Adrenal gland (tissue), 12 donors: Measurements from ENCODE around the gene CAMK2D. TPM values are rescaled to one million over a fixed set of nuclear protein-coding genes. Genes with fewer than 3 reads are reported as not detected.
A peak's percentile ranks its signal among the peaks of the same experiment; 100 is the strongest.

Experiments
- DNase-seq, 7 donors: peaks; one replicate each; pipeline ENCODE4 v3.0.0-alpha.2; 2019 to 2020
- H3K27ac ChIP-seq, 5 donors: fragments of 200-600 bp; sonication (generic) in 4 of 5; 1 replicate in 3 of 5; 2 replicates in 2 of 5; pipeline versions ENCODE4 v1.5.1 to v1.8.0; 2016 to 2020; ENCODE audit warnings: mild to moderate bottlenecking in 1 of 5
- H3K27me3 ChIP-seq: fragments of 200-600 bp; 2 replicates; pipeline ENCODE4 v1.8.0; 2021
- H3K36me3 ChIP-seq, 2 donors: fragments of 200-600 bp; replicated peaks in 1 of 2; 1 replicate in 1 of 2; 2 replicates in 1 of 2; pipeline versions ENCODE4 v1.5.1 to v1.8.0; 2018 to 2022
- H3K4me1 ChIP-seq, 2 donors: fragments of 200-600 bp; replicated peaks in 1 of 2; 1 replicate in 1 of 2; 2 replicates in 1 of 2; pipeline versions ENCODE4 v1.5.1 to v1.8.0; 2018 to 2021
- H3K4me3 ChIP-seq, 4 donors: fragments of 200-600 bp; sonication (generic) in 3 of 4; one replicate each; pipeline ENCODE4 v1.5.1; 2016 to 2018
- H3K9me3 ChIP-seq, 3 donors: fragments of 200-600 bp; sonication (generic) in 1 of 3; replicated peaks in 1 of 3; 1 replicate in 2 of 3; 2 replicates in 1 of 3; pipeline versions ENCODE4 v1.5.1 to v1.8.0; 2016 to 2021
- CTCF ChIP-seq, 6 experiments: fragments of 450-650 bp in 4 of 6; fragments of 200-600 bp in 2 of 6; sonication (generic) in 1 of 6; IDR thresholded peaks; 1 replicate in 5 of 6; 2 replicates in 1 of 6; pipeline versions ENCODE4 v1.5.1 to v1.8.0; 2016 to 2021; ENCODE audit warnings: antibody characterized with exemption in 6 of 6, mild to moderate bottlenecking in 2 of 6, moderate library complexity in 1 of 6
- POLR2A ChIP-seq, 2 donors: fragments of 450-650 bp; IDR thresholded peaks; one replicate each; pipeline ENCODE4 v1.6.1; 2017; ENCODE audit warnings: antibody characterized with exemption in 2 of 2, mild to moderate bottlenecking in 2 of 2, moderate library complexity in 1 of 2
- WGBS, 4 donors: extraction: QIAGEN DNeasy Blood & Tissue Kit in 2 of 4; methylation state at CpG; one replicate each; pipeline versions ENCODE4 v1.1.5 to v1.1.7; 2013 to 2017; 5-methylcytosine and 5-hydroxymethylcytosine counted together
- intact Hi-C, 2 donors: fragments of 100-400 bp; cut with DNase I; formaldehyde crosslinking; loops; one replicate each; pipeline versions ENCODE4 v1.14.1 to v1.15.0; 2022 to 2023
- polyA plus RNA-seq, 3 donors: library from polyadenylated mRNA; stranded (reverse); fragments of 200-250 nt in 2 of 3; fragments of 350-450 nt in 1 of 3; fragmentation: Illumina TruSeq in 1 of 3; extraction: RNeasy Lipid Tissue Mini Kit (QIAGEN cat#74804) in 1 of 3; gene quantifications; one replicate each; pipeline ENCODE4 v1.2.3, GENCODE V29; 2013 to 2014
- total RNA-seq, 9 donors: library from RNA; depleted of rRNA in 4 of 9; stranded (reverse); fragments of >200 nt in 4 of 9; fragments of 120-200 nt in 1 of 9; fragmentation: NEBNext Ultra II Directional in 1 of 9; extraction: Animal tissue kit (Norgen Biotek cat#: 25700) in 1 of 9; gene quantifications; one replicate each; pipeline versions ENCODE4 v1.1.0 to v1.2.4, GENCODE V29; 2013 to 2023
- donor health status: healthy with polysubstance abuse.
- donor health status: Bipolar disorder and iron deficiency.
- donor health status: DM: yes; HTN: yes; CAD: no.
- donor health status: DM: no; HTN: no; CAD: no.
- donor health status: DM: no; HTN: no; CAD: no.
- donor health status: DM: yes; HTN: yes; CAD: no.

CAMK2D gene
- total and polyA plus RNA-seq, 12 donors: 7.6 to 83.9 (median 33.6) TPM

GRCh38 chr4:113643505-113643904 is 118.0 kb downstream of the CAMK2D start:
- DNase-seq: no peak
- Histone ChIP-seq H3K27ac (peak overlapping the region in 2 of 5 donors; percentile 7 to 27), H3K4me1 (peaks cover 26 to 37% of the 10 kb centered on the region in 2 donors), H3K36me3 (no peaks in the 10 kb centered on the region), H3K4me3 (no peak overlapping the region), H3K9me3 (no peaks in the 10 kb centered on the region), H3K27me3 (no peaks in the 10 kb centered on the region)
- WGBS, 4 donors: 41 to 56% (median 44%) methylated on average over 4 of the region's 4 CpGs
- intact Hi-C loops: no loop called here
- TF ChIP-seq CTCF (IDR thresholded peaks at IDR 0.05) (no peak), POLR2A (IDR thresholded peaks at IDR 0.05) (no peak)

GRCh38 chr4:113641025-113641431 is 120.5 kb downstream of the CAMK2D start:
- intact Hi-C loops: no loop called here
- Histone ChIP-seq H3K4me3 (no peak overlapping the region), H3K36me3 (no peaks in the 10 kb centered on the region), H3K9me3 (no peaks in the 10 kb centered on the region), H3K4me1 (peaks cover 24 to 43% of the 10 kb centered on the region in 2 donors), H3K27ac (no peak overlapping the region), H3K27me3 (no peaks in the 10 kb centered on the region)
- no peak for TF ChIP-seq POLR2A (IDR thresholded peaks at IDR 0.05)
- no peak for TF ChIP-seq CTCF (IDR thresholded peaks at IDR 0.05)
- 84 to 93% (median 89%) methylated on average over 1 of the region's 1 CpG for WGBS, 4 donors
- no peak for DNase-seq

GRCh38 chr4:113639326-113639725 is 122.2 kb downstream of the CAMK2D start:
- intact Hi-C loops: no loop called here
- H3K27me3 ChIP-seq: no peaks in the 10 kb centered on the region

GRCh38 chr4:113638562-113638832 is 123.0 kb downstream of the CAMK2D start:
- H3K4me1 ChIP-seq: peaks cover 9 to 29% of the 10 kb centered on the region in 2 donors
- no peaks in the 10 kb centered on the region for H3K9me3 ChIP-seq
- intact Hi-C loops: no loop called here
- TF ChIP-seq POLR2A (IDR thresholded peaks at IDR 0.05) (no peak), CTCF (IDR thresholded peaks at IDR 0.05) (no peak)
- no peak overlapping the region for H3K4me3 ChIP-seq
- WGBS, 4 donors: 81 to 99% (median 93%) methylated on average over 3 of the region's 3 CpGs
- no peak overlapping the region for H3K27ac ChIP-seq
- no peaks in the 10 kb centered on the region for H3K27me3 ChIP-seq
- H3K36me3 ChIP-seq: no peaks in the 10 kb centered on the region
- no peak for DNase-seq

More at GRCh38 chr4:113639326-113639725, 122.2 kb downstream of the CAMK2D start:
- TF ChIP-seq CTCF (IDR thresholded peaks at IDR 0.05) (no peak), POLR2A (IDR thresholded peaks at IDR 0.05) (no peak)
- no peaks in the 10 kb centered on the region for H3K9me3 ChIP-seq
- WGBS, 4 donors: 86 to 95% (median 90%) methylated on average over 2 of the region's 2 CpGs
- no peak for DNase-seq
- no peak overlapping the region for H3K27ac ChIP-seq
- H3K4me3 ChIP-seq: no peak overlapping the region
- H3K4me1 ChIP-seq: peaks cover 11 to 32% of the 10 kb centered on the region in 2 donors
- H3K36me3 ChIP-seq: no peaks in the 10 kb centered on the region
